ENCODE data around the gene NXPH2.

DNA sequence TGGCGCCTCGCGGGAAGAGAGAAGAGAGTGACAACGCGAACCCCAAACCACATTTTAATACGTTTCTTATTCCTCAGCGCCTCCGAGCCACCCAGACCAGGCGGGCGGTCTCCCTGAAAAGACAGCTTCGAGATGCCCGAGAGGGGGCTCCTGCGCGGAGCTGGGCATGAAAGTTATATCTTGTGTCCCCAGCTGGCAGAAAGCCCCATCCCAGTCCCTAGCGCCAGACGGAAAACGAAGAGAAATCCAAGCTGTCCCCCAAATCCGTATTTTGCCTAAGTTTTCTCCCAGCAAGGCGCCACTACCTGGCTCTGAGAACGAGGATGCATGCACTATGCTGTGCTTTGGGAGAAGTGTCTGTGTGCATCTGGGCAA lies 797 bp downstream of the NXPH2 start:
- TF ChIP-seq, protein P1, sequence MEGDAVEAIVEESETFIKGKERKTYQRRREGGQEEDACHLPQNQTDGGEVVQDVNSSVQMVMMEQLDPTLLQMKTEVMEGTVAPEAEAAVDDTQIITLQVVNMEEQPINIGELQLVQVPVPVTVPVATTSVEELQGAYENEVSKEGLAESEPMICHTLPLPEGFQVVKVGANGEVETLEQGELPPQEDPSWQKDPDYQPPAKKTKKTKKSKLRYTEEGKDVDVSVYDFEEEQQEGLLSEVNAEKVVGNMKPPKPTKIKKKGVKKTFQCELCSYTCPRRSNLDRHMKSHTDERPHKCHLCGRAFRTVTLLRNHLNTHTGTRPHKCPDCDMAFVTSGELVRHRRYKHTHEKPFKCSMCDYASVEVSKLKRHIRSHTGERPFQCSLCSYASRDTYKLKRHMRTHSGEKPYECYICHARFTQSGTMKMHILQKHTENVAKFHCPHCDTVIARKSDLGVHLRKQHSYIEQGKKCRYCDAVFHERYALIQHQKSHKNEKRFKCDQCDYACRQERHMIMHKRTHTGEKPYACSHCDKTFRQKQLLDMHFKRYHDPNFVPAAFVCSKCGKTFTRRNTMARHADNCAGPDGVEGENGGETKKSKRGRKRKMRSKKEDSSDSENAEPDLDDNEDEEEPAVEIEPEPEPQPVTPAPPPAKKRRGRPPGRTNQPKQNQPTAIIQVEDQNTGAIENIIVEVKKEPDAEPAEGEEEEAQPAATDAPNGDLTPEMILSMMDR (IDR thresholded peaks at IDR 0.05) = no peak
- no peak for TF ChIP-seq POLR2AphosphoS5 (IDR thresholded peaks at IDR 0.05)
